Activated CD8-positive, alpha-beta memory T cell treated with anti-CD3 and anti-CD28 coated beads, Interleukin-2, amount 10 ng/mL, durations not matched to agents 7 days and 5 days (primary cell): ENCODE measurements around the gene GRIN2A. TPM values are rescaled to one million over a fixed set of nuclear protein-coding genes. Genes with fewer than 3 reads are reported as not detected.

Source experiments
- ATAC-seq: fragments of 150-1000 bp; cut with Tn5 transposase; one replicate; pipeline ENCODE4 v1.10.0; 2021; ENCODE audit warnings: moderate library complexity
- CTCF ChIA-PET: fragments of 350-600 bp; sonication (Branson Sonifier 250); formaldehyde crosslinking; loops from one replicate; lab custom pipeline; 2021; ENCODE audit warnings: antibody characterized with exemption; lab: Charles Lee
- DNase-seq: peaks from one replicate; pipeline ENCODE4 v3.0.0-alpha.2; 2020
- H3K27ac Mint-ChIP-seq: one replicate; pipeline ENCODE4 v1.8.0; 2021; ENCODE audit warnings: mild to moderate bottlenecking, mixed read lengths
- H3K27me3 Mint-ChIP-seq: one replicate; pipeline ENCODE4 v1.8.0; 2021; ENCODE audit warnings: mixed read lengths
- H3K36me3 Mint-ChIP-seq: one replicate; pipeline ENCODE4 v1.8.0; 2021; ENCODE audit warnings: mild to moderate bottlenecking, mixed read lengths
- H3K4me1 Mint-ChIP-seq: one replicate; pipeline ENCODE4 v1.8.0; 2021; ENCODE audit warnings: mixed read lengths
- H3K4me3 Mint-ChIP-seq: one replicate; pipeline ENCODE4 v1.8.0; 2021; ENCODE audit warnings: mild to moderate bottlenecking, moderate library complexity, mixed read lengths
- H3K9me3 Mint-ChIP-seq: one replicate; pipeline ENCODE4 v1.8.0; 2022; ENCODE audit warnings: low read depth, mixed read lengths
- total RNA-seq, 2 experiments: library from RNA; stranded (reverse); gene quantifications; one replicate each; pipeline ENCODE4 v1.2.3, GENCODE V29; 2021

GRIN2A gene
- total RNA-seq, 2 experiments from 2014 or later = not detected

GRCh38 chr16:9867176-9867575 lies 315.1 kb downstream of the GRIN2A start:
- peaks cover 2% of the 10 kb centered on the region for H3K9me3 Mint-ChIP-seq
- DNase-seq (no peak), ATAC-seq (no peak)
- CTCF ChIA-PET = no interaction called here
- H3K27ac Mint-ChIP-seq = no peak overlapping the region
- H3K4me1 Mint-ChIP-seq = no peaks in the 10 kb centered on the region
- H3K27me3 Mint-ChIP-seq = no peaks in the 10 kb centered on the region
- H3K4me3 Mint-ChIP-seq = no peak overlapping the region
- no peaks in the 10 kb centered on the region for H3K36me3 Mint-ChIP-seq

GRCh38 chr16:9864461-9864860 lies 317.8 kb downstream of the GRIN2A start:
- Mint-ChIP-seq H3K36me3 (no peaks in the 10 kb centered on the region), H3K4me3 (no peak overlapping the region), H3K4me1 (no peaks in the 10 kb centered on the region), H3K27ac (no peak overlapping the region), H3K9me3 (peaks cover 4% of the 10 kb centered on the region), H3K27me3 (no peaks in the 10 kb centered on the region)
- DNase-seq (no peak), ATAC-seq (no peak)
- CTCF ChIA-PET = no interaction called here

DNA sequence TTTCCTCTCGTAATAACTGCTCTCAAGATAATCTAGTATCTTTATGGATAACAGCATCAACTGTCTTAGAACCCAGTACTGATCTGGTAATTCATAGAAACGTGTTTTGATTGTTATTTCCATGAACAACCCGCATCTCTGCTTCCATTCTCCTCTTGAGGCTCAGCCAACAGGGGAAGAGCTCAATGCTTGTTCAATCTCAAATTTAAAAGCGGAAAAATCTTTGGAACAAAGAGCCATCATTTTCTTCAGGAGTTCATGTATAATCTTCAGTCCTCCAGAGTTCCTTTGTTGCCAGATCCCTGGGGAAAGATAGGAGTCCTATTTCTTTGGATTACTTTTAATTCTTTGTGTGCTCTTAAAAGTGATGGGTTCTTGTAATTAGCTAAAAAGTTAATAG lies 319.9 kb downstream of the GRIN2A start:
- Mint-ChIP-seq H3K4me1 (no peaks in the 10 kb centered on the region), H3K27me3 (no peaks in the 10 kb centered on the region), H3K36me3 (no peaks in the 10 kb centered on the region), H3K4me3 (no peak overlapping the region), H3K9me3 (peaks cover 4% of the 10 kb centered on the region), H3K27ac (no peak overlapping the region)
- CTCF ChIA-PET = no interaction called here
- DNase-seq (no peak), ATAC-seq (no peak)

DNA sequence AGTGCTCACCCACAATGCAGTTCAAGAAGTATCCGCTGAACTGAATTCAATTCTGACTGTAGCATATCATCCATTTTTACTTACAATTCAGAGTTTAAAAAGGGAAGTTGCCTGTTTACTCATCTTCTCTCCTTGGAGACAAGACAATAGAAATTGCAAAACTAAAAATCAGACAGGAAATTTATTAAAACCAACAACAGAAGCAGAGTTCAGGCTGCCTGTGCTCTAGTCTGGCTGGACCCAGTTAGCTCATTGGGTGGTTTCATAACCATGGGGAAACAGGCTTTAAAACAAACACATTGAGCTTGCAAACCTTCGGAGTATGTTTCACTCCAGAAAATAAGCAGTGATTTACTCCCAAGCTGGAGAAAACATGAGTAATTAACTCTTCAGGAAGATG lies 321.4 kb downstream of the GRIN2A start:
- CTCF ChIA-PET = no interaction called here
- no peaks in the 10 kb centered on the region for H3K27me3 Mint-ChIP-seq
- no peaks in the 10 kb centered on the region for H3K4me1 Mint-ChIP-seq
- no peak overlapping the region for H3K27ac Mint-ChIP-seq
- DNase-seq (no peak), ATAC-seq (no peak)
- no peaks in the 10 kb centered on the region for H3K36me3 Mint-ChIP-seq
- no peak overlapping the region for H3K4me3 Mint-ChIP-seq
- H3K9me3 Mint-ChIP-seq = peaks cover 4% of the 10 kb centered on the region

DNA sequence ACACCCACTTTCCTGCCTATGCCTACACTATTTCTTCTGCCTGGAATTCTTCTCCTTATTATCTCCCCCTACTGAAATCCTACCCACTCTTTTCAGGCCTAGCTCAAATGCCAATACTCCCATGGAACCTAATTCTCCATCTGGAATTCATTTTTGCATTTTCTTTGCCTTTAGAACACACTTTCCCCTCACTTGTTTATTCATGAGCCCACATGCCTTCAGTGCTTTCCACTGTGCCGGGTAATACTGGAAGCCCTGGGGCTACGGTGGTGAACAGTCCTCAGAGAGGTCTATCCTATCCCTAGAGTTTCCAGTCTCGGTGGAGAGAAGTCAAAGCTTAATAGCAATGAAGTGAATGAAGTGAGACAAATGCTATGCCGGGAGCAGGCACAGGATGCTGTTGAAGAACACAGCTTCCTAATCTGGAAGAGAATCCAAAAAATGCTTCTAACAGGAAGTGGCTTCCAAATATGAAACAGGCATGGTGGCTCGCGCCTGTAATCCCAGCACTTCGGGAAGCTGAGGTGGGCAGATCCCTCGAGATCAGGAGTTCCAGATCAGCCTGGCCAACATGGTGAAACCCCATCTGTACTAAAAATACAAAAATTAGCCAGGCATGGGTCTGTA lies 322.4 kb downstream of the GRIN2A start:
- CTCF ChIA-PET = no interaction called here
- ATAC-seq = no peak
- no peak overlapping the region for H3K27ac Mint-ChIP-seq
- H3K9me3 Mint-ChIP-seq = peaks cover 4% of the 10 kb centered on the region
- DNase-seq = no peak
- no peaks in the 10 kb centered on the region for H3K36me3 Mint-ChIP-seq
- H3K4me1 Mint-ChIP-seq = no peaks in the 10 kb centered on the region
- H3K27me3 Mint-ChIP-seq = no peaks in the 10 kb centered on the region
- no peak overlapping the region for H3K4me3 Mint-ChIP-seq

- Mint-ChIP-seq H3K36me3 (no peaks in the 10 kb centered on the region), H3K27me3 (no peaks in the 10 kb centered on the region), H3K4me3 (no peak overlapping the region), H3K4me1 (no peaks in the 10 kb centered on the region), H3K9me3 (peaks cover 4% of the 10 kb centered on the region), H3K27ac (no peak overlapping the region)
- CTCF ChIA-PET = no interaction called here
- DNase-seq (no peak), ATAC-seq (no peak)
Measured at GRCh38 chr16:9854675-9855074, 327.6 kb downstream of the GRIN2A start.

DNA sequence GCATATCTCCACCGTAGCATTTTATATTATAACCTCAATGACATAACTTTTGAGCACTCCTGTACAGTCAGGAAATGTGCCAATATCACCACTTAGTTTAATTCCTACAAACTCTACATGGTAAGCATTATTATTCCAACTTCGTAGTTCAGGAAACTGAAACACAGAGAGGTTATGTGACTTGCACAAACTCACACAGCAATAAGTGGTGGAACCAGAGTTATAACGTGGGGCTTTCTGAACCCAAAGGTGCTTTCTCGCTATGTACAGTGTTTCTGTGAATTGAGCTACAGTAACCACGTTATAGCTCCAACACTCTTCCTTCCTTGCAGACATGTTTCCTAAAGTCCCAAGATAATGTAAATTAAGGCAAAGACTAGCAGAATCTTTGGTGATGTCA lies 330.2 kb downstream of the GRIN2A start:
- Mint-ChIP-seq H3K36me3 (no peaks in the 10 kb centered on the region), H3K27me3 (no peaks in the 10 kb centered on the region), H3K27ac (no peak overlapping the region), H3K4me1 (no peaks in the 10 kb centered on the region), H3K4me3 (no peak overlapping the region), H3K9me3 (peaks cover 6% of the 10 kb centered on the region)
- no peak for ATAC-seq
- CTCF ChIA-PET = no interaction called here
- DNase-seq = no peak

DNA sequence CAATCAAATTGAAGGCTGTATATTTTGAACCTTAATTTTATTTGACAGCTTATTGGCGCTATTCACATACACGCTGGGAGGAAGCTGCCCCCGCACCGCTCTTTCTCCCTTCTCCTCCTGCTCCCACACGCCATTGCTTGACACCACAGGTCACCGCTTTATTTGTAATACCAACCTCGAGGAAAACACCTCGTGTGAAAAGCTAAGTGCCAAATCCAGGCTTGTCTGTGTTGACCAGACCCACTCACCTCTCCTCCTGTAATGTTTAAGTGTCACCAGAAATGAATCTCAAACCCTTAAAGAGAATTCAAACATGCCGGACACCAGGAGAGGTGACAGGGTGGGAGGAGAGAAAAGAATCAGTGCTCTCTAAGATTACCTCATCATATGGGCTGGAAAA lies 331.4 kb downstream of the GRIN2A start:
- H3K4me1 Mint-ChIP-seq = no peaks in the 10 kb centered on the region
- no peaks in the 10 kb centered on the region for H3K36me3 Mint-ChIP-seq
- DNase-seq (no peak), ATAC-seq (no peak)
- no peak overlapping the region for H3K4me3 Mint-ChIP-seq
- peaks cover 6% of the 10 kb centered on the region for H3K9me3 Mint-ChIP-seq
- no peak overlapping the region for H3K27ac Mint-ChIP-seq
- CTCF ChIA-PET = no interaction called here
- H3K27me3 Mint-ChIP-seq = no peaks in the 10 kb centered on the region

DNA sequence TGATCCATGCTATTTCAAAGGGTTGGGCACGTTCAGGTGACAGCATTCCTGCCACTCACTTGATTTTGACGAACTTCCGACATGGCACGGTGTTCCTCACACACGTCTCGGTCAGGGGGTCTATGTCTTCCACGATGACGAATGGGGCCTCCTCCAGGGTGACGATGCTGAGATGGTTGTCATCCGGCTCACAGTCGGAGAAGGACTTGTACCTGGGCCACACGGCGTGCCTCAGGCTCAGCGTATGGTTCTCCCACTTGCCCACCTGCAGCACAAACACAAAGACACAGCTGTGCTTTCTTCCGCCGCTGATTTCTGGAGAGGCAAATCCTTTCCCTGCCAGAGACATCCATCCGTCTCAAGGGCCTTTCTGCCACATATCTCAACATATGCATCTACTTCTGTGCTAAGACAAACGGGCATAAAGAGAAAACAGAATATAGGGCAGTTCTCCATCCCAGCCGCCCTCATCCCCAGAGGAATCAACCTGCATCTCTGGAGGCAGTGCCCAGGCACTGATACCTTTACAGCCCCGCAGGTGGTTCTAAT lies 332.5 kb downstream of the GRIN2A start:
- DNase-seq (no peak), ATAC-seq (no peak)
- Mint-ChIP-seq H3K4me3 (no peak overlapping the region), H3K36me3 (no peaks in the 10 kb centered on the region), H3K27me3 (no peaks in the 10 kb centered on the region), H3K27ac (no peak overlapping the region), H3K4me1 (no peaks in the 10 kb centered on the region), H3K9me3 (peaks cover 6% of the 10 kb centered on the region)
- CTCF ChIA-PET = no interaction called here

DNA sequence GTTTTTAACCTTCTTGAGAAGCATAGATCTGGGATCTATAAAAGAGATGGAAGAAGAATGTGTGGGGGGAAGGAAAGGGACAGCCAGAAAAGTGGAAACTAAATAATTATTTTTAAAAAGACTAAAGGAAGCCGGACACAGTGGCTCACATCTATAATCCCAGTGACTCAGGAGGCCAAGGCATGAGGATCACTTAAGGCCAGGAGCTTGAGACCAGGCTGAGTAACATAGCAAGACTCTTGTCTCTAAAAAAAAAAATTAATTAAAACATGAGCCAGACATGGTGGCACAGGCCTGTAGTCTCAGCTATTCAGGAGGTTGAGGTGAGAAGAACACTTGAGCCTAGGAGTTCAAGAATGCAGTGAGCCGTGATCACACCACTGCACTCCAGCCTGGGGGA lies 335.1 kb downstream of the GRIN2A start:
- ATAC-seq = no peak

DNA sequence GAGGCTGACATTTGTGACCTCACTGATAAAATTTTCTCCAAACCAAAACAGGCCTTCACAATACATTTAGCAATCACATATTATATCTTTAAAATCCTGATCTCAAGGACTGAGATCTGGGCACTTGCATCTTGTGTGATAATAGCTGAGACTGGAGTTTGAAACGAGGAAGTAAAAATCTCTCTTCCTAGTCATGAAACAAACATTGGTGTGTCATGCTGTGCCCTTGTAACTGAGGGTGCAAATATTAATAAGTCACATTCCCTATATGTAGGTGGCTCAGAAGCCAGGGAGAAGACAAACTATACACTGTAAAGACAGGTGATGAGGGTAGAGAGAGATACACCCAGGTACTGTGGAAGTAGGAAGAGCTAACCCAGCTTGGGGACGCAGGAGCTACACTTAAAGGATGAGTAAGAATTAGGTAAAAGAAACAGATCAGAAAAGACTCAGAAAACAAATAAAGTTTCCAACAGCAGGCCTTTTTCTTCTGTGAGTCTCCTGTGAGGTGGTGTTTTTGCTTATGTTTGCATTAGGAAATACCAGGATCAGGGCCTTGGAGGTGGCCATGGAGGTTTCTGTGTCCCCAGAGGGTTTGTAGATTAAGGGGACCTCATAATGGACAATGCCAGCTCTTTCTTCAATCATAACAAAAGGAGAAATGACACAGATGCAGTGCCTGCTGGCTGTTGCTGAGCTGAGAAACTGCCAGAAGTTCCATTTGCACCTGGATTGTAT lies 335.7 kb downstream of the GRIN2A start:
- no peak overlapping the region for H3K4me3 Mint-ChIP-seq
- DNase-seq (no peak), ATAC-seq (no peak)
- H3K36me3 Mint-ChIP-seq = no peaks in the 10 kb centered on the region
- CTCF ChIA-PET = no interaction called here
- no peaks in the 10 kb centered on the region for H3K27me3 Mint-ChIP-seq
- no peaks in the 10 kb centered on the region for H3K4me1 Mint-ChIP-seq
- H3K27ac Mint-ChIP-seq = no peak overlapping the region
- H3K9me3 Mint-ChIP-seq = peaks cover 3% of the 10 kb centered on the region

More for the DNA sequence above, 335.1 kb downstream of the GRIN2A start:
- CTCF ChIA-PET = no interaction called here
- no peak for DNase-seq
- Mint-ChIP-seq H3K27me3 (no peaks in the 10 kb centered on the region), H3K36me3 (no peaks in the 10 kb centered on the region), H3K27ac (no peak overlapping the region), H3K4me3 (no peak overlapping the region), H3K9me3 (peaks cover 3% of the 10 kb centered on the region), H3K4me1 (no peaks in the 10 kb centered on the region)

DNA sequence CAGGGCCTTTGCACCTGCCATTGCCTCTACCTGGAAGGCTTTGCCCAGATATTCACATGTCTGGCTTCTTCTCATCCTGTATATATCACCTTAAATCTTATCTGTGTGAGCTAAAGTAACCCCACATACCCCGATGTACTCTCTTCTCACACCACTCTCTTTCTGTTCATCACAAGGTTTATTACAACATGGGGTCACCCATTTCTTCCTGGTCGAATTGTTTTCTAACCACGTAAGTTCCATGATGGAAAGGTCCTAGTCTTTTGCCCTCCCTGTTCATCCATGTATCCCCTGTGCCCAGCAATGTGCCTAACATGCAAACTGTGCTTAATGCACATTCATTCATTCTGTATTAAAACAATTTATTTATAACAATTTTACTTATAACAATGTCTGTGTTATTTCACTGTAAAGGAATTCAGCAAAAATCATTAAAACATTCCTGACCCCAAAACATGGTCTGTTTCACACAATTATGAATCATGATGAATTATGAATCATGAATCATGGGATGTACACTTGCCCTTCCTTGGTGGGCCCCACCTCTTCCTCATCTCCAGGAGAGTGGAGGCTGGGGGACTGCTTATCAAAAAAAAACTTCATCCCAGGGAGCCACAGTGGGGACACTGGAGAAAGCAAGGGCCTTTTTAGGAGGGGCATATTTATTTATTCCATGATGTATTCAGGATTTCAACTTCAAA lies 336.4 kb downstream of the GRIN2A start:
- H3K27me3 Mint-ChIP-seq = no peaks in the 10 kb centered on the region
- peaks cover 3% of the 10 kb centered on the region for H3K9me3 Mint-ChIP-seq
- no peaks in the 10 kb centered on the region for H3K4me1 Mint-ChIP-seq
- no peaks in the 10 kb centered on the region for H3K36me3 Mint-ChIP-seq
- DNase-seq (no peak), ATAC-seq (no peak)
- no peak overlapping the region for H3K4me3 Mint-ChIP-seq
- H3K27ac Mint-ChIP-seq = no peak overlapping the region
- CTCF ChIA-PET = no interaction called here

- no peaks in the 10 kb centered on the region for H3K27me3 Mint-ChIP-seq
- no peak for ATAC-seq
- H3K9me3 Mint-ChIP-seq = no peaks in the 10 kb centered on the region
- H3K27ac Mint-ChIP-seq = no peak overlapping the region
- DNase-seq = no peak
- no peaks in the 10 kb centered on the region for H3K4me1 Mint-ChIP-seq
- CTCF ChIA-PET = no interaction called here
- H3K4me3 Mint-ChIP-seq = no peak overlapping the region
- H3K36me3 Mint-ChIP-seq = no peaks in the 10 kb centered on the region
Measured at GRCh38 chr16:9844361-9844760, 337.9 kb downstream of the GRIN2A start.
